Smooth muscle cell (in vitro differentiated cells): ENCODE results near the gene CAMK2D. TPM values are rescaled to one million over a fixed set of nuclear protein-coding genes. Genes with fewer than 3 reads are reported as not detected.

Source experiments
- DNase-seq: peaks from one replicate; lab custom pipeline; 2025; ENCODE audit not compliant: unreplicated experiment; lab: John Stamatoyannopoulos, UW
- H2AFZ ChIP-seq: fragments of 200-600 bp; sonication (generic); 2 replicates; pipeline ENCODE4 v1.6.0; 2016; ENCODE audit warnings: antibody characterized with exemption, low read depth, mild to moderate bottlenecking
- H3F3A ChIP-seq: fragments of 200-600 bp; sonication (generic); 2 replicates; pipeline ENCODE4 v1.6.0; 2017; ENCODE audit warnings: antibody characterized with exemption, low read depth
- H3K27ac ChIP-seq: fragments of 200-600 bp; sonication (generic); 2 replicates; pipeline ENCODE4 v1.5.1; 2016; ENCODE audit warnings: low read depth, mild to moderate bottlenecking
- H3K27me3 ChIP-seq: fragments of 200-600 bp; sonication (generic); 2 replicates; pipeline ENCODE4 v1.6.1; 2016; ENCODE audit warnings: low read depth, mild to moderate bottlenecking
- H3K36me3 ChIP-seq: fragments of 200-600 bp; sonication (generic); 2 replicates; pipeline ENCODE4 v1.5.1; 2016; ENCODE audit warnings: low read depth
- H3K4me1 ChIP-seq: fragments of 200-600 bp; sonication (generic); 2 replicates; pipeline ENCODE4 v1.5.1; 2016; ENCODE audit warnings: low read depth
- H3K4me2 ChIP-seq: fragments of 200-600 bp; sonication (generic); 2 replicates; pipeline ENCODE4 v1.6.0; 2016; ENCODE audit warnings: mild to moderate bottlenecking
- H3K4me3 ChIP-seq: fragments of 200-600 bp; sonication (generic); 2 replicates; pipeline ENCODE4 v1.5.1; 2016; ENCODE audit warnings: mild to moderate bottlenecking
- H3K79me2 ChIP-seq: fragments of 200-600 bp; sonication (generic); 2 replicates; pipeline ENCODE4 v1.6.0; 2016; ENCODE audit warnings: low read depth, mild to moderate bottlenecking
- H3K9ac ChIP-seq: fragments of 200-600 bp; sonication (generic); 2 replicates; pipeline ENCODE4 v1.6.0; 2016; ENCODE audit warnings: low read depth
- H3K9me3 ChIP-seq: fragments of 200-600 bp; sonication (generic); replicated peaks from 2 replicates; pipeline ENCODE4 v1.5.1; 2016; ENCODE audit warnings: low read depth
- H4K20me1 ChIP-seq: fragments of 200-600 bp; sonication (generic); 2 replicates; pipeline ENCODE4 v1.6.0; 2016; ENCODE audit warnings: low read depth
- WGBS: methylation state at CpG from one replicate; pipeline ENCODE4 v1.1.7; 2016; ENCODE audit warnings: low lambda C conversion rate; 5-methylcytosine and 5-hydroxymethylcytosine counted together
- polyA plus RNA-seq: library from polyadenylated mRNA; unstranded; fragments of >200 nt; fragmentation: Nextera tagmentation; extraction: Ambion mirVana; gene quantifications from 2 replicates; pipeline ENCODE4 v1.2.1, GENCODE V29; 2016
- total RNA-seq: library from RNA; depleted of rRNA; stranded (reverse); fragments of >200 nt; gene quantifications from 2 replicates; pipeline ENCODE4 v1.2.3, GENCODE V29; 2014
- TF ChIP-seq, protein P1 (sequence below): fragments of 200-600 bp; sonication (generic); IDR thresholded peaks from 2 replicates; pipeline ENCODE4 v1.5.1; 2017; ENCODE audit warnings: borderline replicate concordance, mild to moderate bottlenecking, antibody characterized with exemption; ENCODE audit not compliant: insufficient read depth, poor library complexity, severe bottlenecking

CAMK2D gene
- total and polyA plus RNA-seq, 2 experiments from 2014 or later = 17.2 to 36.0 TPM

DNA sequence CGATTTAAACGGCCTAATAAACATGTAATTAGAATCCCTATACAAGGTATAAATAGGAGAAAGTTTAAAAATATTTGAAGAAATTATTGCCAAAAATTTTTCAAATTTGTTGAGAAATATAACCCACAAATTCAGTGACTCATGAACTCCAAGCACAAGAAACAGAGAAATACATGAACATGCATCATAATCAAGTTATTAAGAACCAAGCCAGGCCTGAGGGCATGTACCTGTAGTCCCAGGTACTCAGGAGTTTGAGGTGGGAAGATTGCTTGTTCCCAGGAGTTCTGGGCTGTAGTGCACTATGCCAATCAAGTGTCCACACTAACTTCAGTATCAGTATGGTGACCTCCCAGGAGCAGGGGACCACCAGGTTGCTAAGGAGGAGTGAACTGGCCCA lies 341.9 kb downstream of the CAMK2D start:
- DNase-seq = no peak
- H4K20me1 ChIP-seq = no peaks in the 10 kb centered on the region
- H3K4me1 ChIP-seq = no peaks in the 10 kb centered on the region
- no peak overlapping the region for H3K4me3 ChIP-seq
- H3F3A ChIP-seq = no peaks in the 10 kb centered on the region
- no peaks in the 10 kb centered on the region for H3K79me2 ChIP-seq
- H3K36me3 ChIP-seq = no peaks in the 10 kb centered on the region
- H2AFZ ChIP-seq = no peak overlapping the region
- H3K4me2 ChIP-seq = no peak overlapping the region
- no peak overlapping the region for H3K27ac ChIP-seq
- no peaks in the 10 kb centered on the region for H3K9me3 ChIP-seq
- H3K9ac ChIP-seq = no peak overlapping the region
- H3K27me3 ChIP-seq = no peaks in the 10 kb centered on the region
- 93% methylated on average over 2 of the region's 2 CpGs for WGBS
- TF ChIP-seq, protein P1, sequence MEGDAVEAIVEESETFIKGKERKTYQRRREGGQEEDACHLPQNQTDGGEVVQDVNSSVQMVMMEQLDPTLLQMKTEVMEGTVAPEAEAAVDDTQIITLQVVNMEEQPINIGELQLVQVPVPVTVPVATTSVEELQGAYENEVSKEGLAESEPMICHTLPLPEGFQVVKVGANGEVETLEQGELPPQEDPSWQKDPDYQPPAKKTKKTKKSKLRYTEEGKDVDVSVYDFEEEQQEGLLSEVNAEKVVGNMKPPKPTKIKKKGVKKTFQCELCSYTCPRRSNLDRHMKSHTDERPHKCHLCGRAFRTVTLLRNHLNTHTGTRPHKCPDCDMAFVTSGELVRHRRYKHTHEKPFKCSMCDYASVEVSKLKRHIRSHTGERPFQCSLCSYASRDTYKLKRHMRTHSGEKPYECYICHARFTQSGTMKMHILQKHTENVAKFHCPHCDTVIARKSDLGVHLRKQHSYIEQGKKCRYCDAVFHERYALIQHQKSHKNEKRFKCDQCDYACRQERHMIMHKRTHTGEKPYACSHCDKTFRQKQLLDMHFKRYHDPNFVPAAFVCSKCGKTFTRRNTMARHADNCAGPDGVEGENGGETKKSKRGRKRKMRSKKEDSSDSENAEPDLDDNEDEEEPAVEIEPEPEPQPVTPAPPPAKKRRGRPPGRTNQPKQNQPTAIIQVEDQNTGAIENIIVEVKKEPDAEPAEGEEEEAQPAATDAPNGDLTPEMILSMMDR = no peak

- Histone ChIP-seq H3K4me2 (no peak overlapping the region), H4K20me1 (no peaks in the 10 kb centered on the region), H3K4me3 (no peak overlapping the region), H2AFZ (no peak overlapping the region), H3K9ac (no peak overlapping the region), H3K27ac (no peak overlapping the region), H3K27me3 (no peaks in the 10 kb centered on the region), H3K4me1 (no peaks in the 10 kb centered on the region), H3F3A (no peaks in the 10 kb centered on the region), H3K9me3 (no peaks in the 10 kb centered on the region), H3K79me2 (no peaks in the 10 kb centered on the region), H3K36me3 (no peaks in the 10 kb centered on the region)
- TF ChIP-seq, protein P1 = peak; percentile 17
- WGBS = 38% methylated on average over 4 of the region's 4 CpGs
- DNase-seq = no peak
These were observed 350.0 kb downstream of the CAMK2D start for GRCh38 chr4:113411496-113411938.

- H4K20me1 ChIP-seq = no peaks in the 10 kb centered on the region
- TF ChIP-seq, protein P1 = no peak
- H3K4me3 ChIP-seq = no peak overlapping the region
- no peak overlapping the region for H2AFZ ChIP-seq
- no peak overlapping the region for H3K9ac ChIP-seq
- no peak for DNase-seq
- no peaks in the 10 kb centered on the region for H3K9me3 ChIP-seq
- no peaks in the 10 kb centered on the region for H3K36me3 ChIP-seq
- no peaks in the 10 kb centered on the region for H3K4me1 ChIP-seq
- H3K27ac ChIP-seq = no peak overlapping the region
- H3K4me2 ChIP-seq = no peak overlapping the region
- H3K79me2 ChIP-seq = no peaks in the 10 kb centered on the region
- H3K27me3 ChIP-seq = no peaks in the 10 kb centered on the region
- H3F3A ChIP-seq = no peaks in the 10 kb centered on the region
These were observed 350.9 kb downstream of the CAMK2D start for GRCh38 chr4:113410686-113411085.

GRCh38 chr4:113409181-113409580 lies 352.4 kb downstream of the CAMK2D start:
- H3K9ac ChIP-seq = no peak overlapping the region
- DNase-seq = no peak
- no peaks in the 10 kb centered on the region for H3K79me2 ChIP-seq
- H3K27ac ChIP-seq = no peak overlapping the region
- no peaks in the 10 kb centered on the region for H3K9me3 ChIP-seq
- H3F3A ChIP-seq = no peaks in the 10 kb centered on the region
- no peaks in the 10 kb centered on the region for H3K36me3 ChIP-seq
- H3K4me2 ChIP-seq = no peak overlapping the region
- H4K20me1 ChIP-seq = no peaks in the 10 kb centered on the region
- no peak overlapping the region for H2AFZ ChIP-seq
- WGBS = 72% methylated on average over 4 of the region's 4 CpGs
- TF ChIP-seq, protein P1 = no peak
- H3K4me3 ChIP-seq = no peak overlapping the region
- no peaks in the 10 kb centered on the region for H3K4me1 ChIP-seq
- H3K27me3 ChIP-seq = no peaks in the 10 kb centered on the region
